Ovary (tissue), 9 donors: ENCODE data around the gene UNKL. TPM values are rescaled to one million over a fixed set of nuclear protein-coding genes. Genes with fewer than 3 reads are reported as not detected.

Experiments used
- DNase-seq, 5 donors: peaks; one replicate each; pipeline ENCODE4 v3.0.0-alpha.2; 2019 to 2020
- H3K27ac ChIP-seq, 2 donors: fragments of 200-600 bp; one replicate each; pipeline versions ENCODE4 v1.5.1 to v1.8.0; 2019 to 2022
- H3K27me3 ChIP-seq: fragments of 200-600 bp; one replicate; pipeline ENCODE4 v1.8.0; 2022
- H3K36me3 ChIP-seq: fragments of 200-600 bp; sonication (generic); one replicate; pipeline ENCODE4 v1.5.1; 2019
- H3K4me1 ChIP-seq: one replicate; pipeline ENCODE4 v1.8.1; 2013; ENCODE audit warnings: mild to moderate bottlenecking, moderate library complexity; ENCODE audit not compliant: insufficient read depth
- H3K4me3 ChIP-seq: fragments of 200-600 bp; sonication (generic); one replicate; pipeline ENCODE4 v1.5.1; 2017
- H3K9me3 ChIP-seq, 2 donors: fragments of 200-600 bp in 1 of 2; sonication (generic) in 1 of 2; one replicate each; pipeline versions ENCODE4 v1.5.1 to v1.8.1; 2013 to 2019; ENCODE audit warnings: mild to moderate bottlenecking in 1 of 2, moderate library complexity in 1 of 2
- CTCF ChIP-seq, 3 donors: fragments of 450-650 bp in 2 of 3; fragments of 200-600 bp in 1 of 3; IDR thresholded peaks; one replicate each; pipeline versions ENCODE4 v1.5.1 to v1.8.0; 2016 to 2022; ENCODE audit warnings: antibody characterized with exemption in 3 of 3, mild to moderate bottlenecking in 1 of 3
- EP300 ChIP-seq: sonication (generic); formaldehyde crosslinking; IDR thresholded peaks from one replicate; pipeline ENCODE4 v1.6.1; 2017; ENCODE audit warnings: antibody characterized with exemption
- POLR2A ChIP-seq: fragments of 450-650 bp; IDR thresholded peaks from one replicate; pipeline ENCODE4 v1.6.1; 2017; ENCODE audit warnings: antibody characterized with exemption, mild to moderate bottlenecking, moderate library complexity
- WGBS, 3 donors: extraction: QIAGEN DNeasy Blood & Tissue Kit in 1 of 3; methylation state at CpG; one replicate each; pipeline versions ENCODE4 v1.1.5 to v1.1.7; 2013 to 2017; 5-methylcytosine and 5-hydroxymethylcytosine counted together
- intact Hi-C, 4 donors: fragments of 100-400 bp; cut with DNase I; formaldehyde crosslinking; loops; one replicate each; pipeline versions ENCODE4 v1.11.0 to v1.15.1; 2022 to 2023
- polyA plus RNA-seq, 2 donors: library from polyadenylated mRNA; stranded (reverse); fragments of 200-250 nt in 1 of 2; fragments of 350-450 nt in 1 of 2; fragmentation: Illumina TruSeq in 1 of 2; extraction: RNeasy Lipid Tissue Mini Kit (QIAGEN cat#74804) in 1 of 2; gene quantifications; one replicate each; pipeline ENCODE4 v1.2.3, GENCODE V29; 2013 to 2014
- total RNA-seq, 7 donors: library from RNA; depleted of rRNA in 2 of 7; stranded (reverse); fragments of >200 nt in 2 of 7; fragmentation: NEBNext Ultra II Directional in 3 of 7; extraction: Animal tissue kit (Norgen Biotek cat#: 25700) in 3 of 7; gene quantifications; one replicate each; pipeline versions ENCODE4 v1.1.0 to v1.2.4, GENCODE V29; 2016 to 2023
- donor health status: DM: no; HTN: no; CAD: no; lungs with moderate emphysema.
- donor health status: DM: no; HTN: no; CAD: no.
- donor health status: Bipolar disorder and iron deficiency.
- donor health status: DM: yes; HTN: yes; CAD: no.
- donor health status: DM: no; HTN: no; CAD: no.
- donor health status: DM: yes; HTN: yes; CAD: no.

The UNKL gene
- total and polyA plus RNA-seq, 9 donors, result 7.0 to 44.8 (median 32.5) TPM

DNA sequence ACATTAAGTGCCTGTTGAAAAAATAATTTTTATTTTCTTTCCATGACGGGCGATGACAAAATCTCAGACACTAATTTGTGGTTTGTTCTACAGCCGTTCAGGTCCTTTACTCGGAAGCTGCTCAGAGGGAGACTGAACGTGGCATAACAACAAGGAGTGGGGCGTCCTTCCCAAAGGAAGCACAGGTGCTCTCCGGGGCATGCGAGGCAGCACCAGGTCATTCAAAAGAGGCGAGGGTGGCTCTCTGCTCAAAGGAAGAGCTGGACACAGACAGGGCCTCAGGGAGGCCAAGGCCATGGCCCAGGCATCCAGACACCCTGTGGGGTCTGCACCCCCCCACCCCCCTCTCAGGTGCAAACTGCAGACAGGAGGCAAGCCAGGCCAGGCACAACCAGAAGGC lies 16.2 kb downstream of the UNKL start:
- Histone ChIP-seq H3K4me3 (no peak overlapping the region), H3K36me3 (no peaks in the 10 kb centered on the region), H3K27ac (no peak overlapping the region), H3K27me3 (no peaks in the 10 kb centered on the region), H3K9me3 (no peaks in the 10 kb centered on the region), H3K4me1 (no peaks in the 10 kb centered on the region)
- TF ChIP-seq POLR2A (no peak), EP300 (no peak), CTCF (IDR thresholded peaks at IDR 0.05) (no peak)
- no peak for DNase-seq
- intact Hi-C loops, result no loop called here
- 86 to 92% (median 91%) methylated on average over 9 of the region's 9 CpGs for WGBS, 3 donors

DNA sequence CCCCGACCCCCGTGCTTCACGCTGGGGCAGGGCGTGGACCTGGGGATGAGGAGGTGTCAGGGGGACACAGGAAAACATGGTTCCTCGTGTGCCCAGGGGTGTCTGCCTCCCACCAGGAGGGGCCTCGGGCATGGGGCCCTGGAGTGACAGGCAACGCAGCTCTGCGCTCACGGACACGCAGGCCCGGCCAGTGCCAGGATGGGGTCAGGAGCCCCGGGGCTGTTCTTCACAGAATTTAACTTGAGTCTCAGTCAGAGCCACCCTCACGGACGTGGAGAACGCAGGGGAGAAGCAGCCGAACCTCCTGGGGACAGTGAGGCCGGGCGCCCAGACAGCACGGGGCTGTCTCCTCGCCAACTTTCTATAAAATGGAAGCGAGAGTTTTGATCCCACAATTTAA lies 16.7 kb downstream of the UNKL start:
- 90 to 95% (median 91%) methylated on average over 19 to 21 of the region's 21 CpGs for WGBS, 3 donors
- H3K36me3 ChIP-seq, result no peaks in the 10 kb centered on the region
- intact Hi-C loops, result no loop called here
- no peak overlapping the region for H3K4me3 ChIP-seq
- no peak overlapping the region for H3K27ac ChIP-seq
- no peaks in the 10 kb centered on the region for H3K9me3 ChIP-seq
- no peak for DNase-seq
- no peak for TF ChIP-seq CTCF (IDR thresholded peaks at IDR 0.05)
- no peak for TF ChIP-seq POLR2A
- TF ChIP-seq EP300, result no peak
- no peaks in the 10 kb centered on the region for H3K4me1 ChIP-seq
- H3K27me3 ChIP-seq, result no peaks in the 10 kb centered on the region

DNA sequence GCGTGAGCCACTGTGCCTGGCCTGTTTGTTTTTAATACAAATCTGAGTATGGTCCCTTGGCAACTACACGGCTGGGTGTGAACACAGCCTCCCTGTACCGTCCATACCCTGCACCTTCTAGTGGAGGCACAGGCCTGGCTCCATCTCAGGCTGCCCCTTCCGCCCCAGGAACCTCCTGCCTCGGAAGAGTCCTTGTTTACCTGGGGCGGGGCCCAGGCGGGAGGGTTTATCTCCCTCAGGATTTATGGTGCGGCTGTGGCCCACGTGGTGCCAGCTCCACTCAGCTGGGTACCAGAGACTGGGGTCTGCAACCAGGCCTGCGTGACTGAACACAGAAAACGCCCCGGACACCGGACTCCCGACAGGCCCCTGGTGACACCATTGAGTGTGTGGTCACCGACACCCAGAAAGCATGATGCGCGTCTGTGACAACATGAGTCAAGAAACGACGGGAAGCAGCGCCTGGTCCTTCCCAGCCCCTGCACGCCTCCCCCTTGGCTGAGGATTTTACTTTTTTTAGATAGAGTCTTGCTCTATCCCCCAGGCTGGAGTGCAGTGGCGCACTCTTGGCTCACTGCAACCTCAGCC lies 19.0 kb downstream of the UNKL start:
- intact Hi-C loops, result no loop called here
- DNase-seq, result no peak
- TF ChIP-seq CTCF (IDR thresholded peaks at IDR 0.05) (no peak), EP300 (no peak)
- 86 to 88% (median 88%) methylated on average over 19 to 22 of the region's 22 CpGs for WGBS, 3 donors
- H3K9me3 ChIP-seq, result no peaks in the 10 kb centered on the region
- no peak overlapping the region for H3K4me3 ChIP-seq
- no peak overlapping the region for H3K27ac ChIP-seq
- H3K4me1 ChIP-seq, result no peaks in the 10 kb centered on the region
- no peaks in the 10 kb centered on the region for H3K27me3 ChIP-seq
- no peaks in the 10 kb centered on the region for H3K36me3 ChIP-seq

GRCh38 chr16:1394367-1394951 lies 20.0 kb downstream of the UNKL start:
- Histone ChIP-seq H3K36me3 (no peaks in the 10 kb centered on the region), H3K4me3 (no peak overlapping the region), H3K27ac (no peak overlapping the region), H3K27me3 (no peaks in the 10 kb centered on the region), H3K4me1 (no peaks in the 10 kb centered on the region), H3K9me3 (no peaks in the 10 kb centered on the region)
- intact Hi-C loops, result no loop called here
- 82 to 85% (median 85%) methylated on average over 19 of the region's 19 CpGs for WGBS, 3 donors
- no peak for TF ChIP-seq CTCF (IDR thresholded peaks at IDR 0.05)
- no peak for TF ChIP-seq EP300
- no peak for TF ChIP-seq POLR2A
- DNase-seq, result no peak
